Prostate gland (tissue), 2 donors: ENCODE measurements around the gene SPATA12.

ENCODE experiments used
- POLR2AphosphoS5 ChIP-seq: sonication (generic); formaldehyde crosslinking; IDR thresholded peaks from one replicate; pipeline ENCODE4 v1.6.1; 2017; ENCODE audit warnings: antibody characterized with exemption
- TF ChIP-seq, protein P1 (sequence below), 4 experiments: fragments of 200-600 bp in 2 of 4; fragments of 450-650 bp in 2 of 4; sonication (generic) in 2 of 4; IDR thresholded peaks; 1 replicate in 3 of 4; 2 replicates in 1 of 4; pipeline ENCODE4 v1.5.1; 2016 to 2019; ENCODE audit warnings: antibody characterized with exemption in 4 of 4, mild to moderate bottlenecking in 2 of 4, moderate library complexity in 2 of 4

DNA sequence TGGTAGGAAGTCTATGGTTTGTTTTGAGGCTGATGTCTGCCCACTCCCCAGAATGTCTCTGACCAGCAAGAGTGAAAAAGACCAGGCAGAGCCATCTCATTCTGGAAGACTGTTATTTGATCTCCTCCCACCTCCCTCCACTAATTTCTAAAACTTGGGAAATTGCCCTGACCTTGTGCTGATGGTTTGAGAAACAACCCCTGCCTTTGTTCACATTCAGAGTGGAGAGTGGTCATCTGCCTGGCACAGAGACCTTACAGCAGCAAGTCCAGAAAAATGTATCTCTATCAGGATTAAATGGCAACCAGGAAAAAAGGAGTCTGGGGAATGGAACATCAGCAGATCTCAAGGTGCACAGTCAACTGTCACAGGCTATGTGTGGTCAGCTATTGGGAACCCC is 25.7 kb downstream of the SPATA12 start:
- TF ChIP-seq, protein P1, sequence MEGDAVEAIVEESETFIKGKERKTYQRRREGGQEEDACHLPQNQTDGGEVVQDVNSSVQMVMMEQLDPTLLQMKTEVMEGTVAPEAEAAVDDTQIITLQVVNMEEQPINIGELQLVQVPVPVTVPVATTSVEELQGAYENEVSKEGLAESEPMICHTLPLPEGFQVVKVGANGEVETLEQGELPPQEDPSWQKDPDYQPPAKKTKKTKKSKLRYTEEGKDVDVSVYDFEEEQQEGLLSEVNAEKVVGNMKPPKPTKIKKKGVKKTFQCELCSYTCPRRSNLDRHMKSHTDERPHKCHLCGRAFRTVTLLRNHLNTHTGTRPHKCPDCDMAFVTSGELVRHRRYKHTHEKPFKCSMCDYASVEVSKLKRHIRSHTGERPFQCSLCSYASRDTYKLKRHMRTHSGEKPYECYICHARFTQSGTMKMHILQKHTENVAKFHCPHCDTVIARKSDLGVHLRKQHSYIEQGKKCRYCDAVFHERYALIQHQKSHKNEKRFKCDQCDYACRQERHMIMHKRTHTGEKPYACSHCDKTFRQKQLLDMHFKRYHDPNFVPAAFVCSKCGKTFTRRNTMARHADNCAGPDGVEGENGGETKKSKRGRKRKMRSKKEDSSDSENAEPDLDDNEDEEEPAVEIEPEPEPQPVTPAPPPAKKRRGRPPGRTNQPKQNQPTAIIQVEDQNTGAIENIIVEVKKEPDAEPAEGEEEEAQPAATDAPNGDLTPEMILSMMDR (IDR thresholded peaks at IDR 0.05) = no peak
- TF ChIP-seq POLR2AphosphoS5 = no peak
